ENCODE measurements around the gene FAM13B.

Gene FAM13B

GRCh38 chr5:138033907-138034306 lies 1.0 kb upstream of the FAM13B start:
- Histone ChIP-seq H2AFZ (ENCODE audit: low read length) (no peak overlapping the region), H4K20me1 (ENCODE audit: insufficient read depth, low read length) (no peaks in the 10 kb centered on the region), H3K4me1 (ENCODE audit: insufficient read depth, low read length, severe bottlenecking) (peaks cover 41% of the 10 kb centered on the region), H3K36me3 (ENCODE audit: insufficient read depth, low read length) (no peaks in the 10 kb centered on the region), H3K4me3 (ENCODE audit: low read depth, low read length, poor library complexity, severe bottlenecking) (peak overlapping the region; percentile 82), H3K27ac (ENCODE audit: low read depth, low read length, poor library complexity, severe bottlenecking) (no peak overlapping the region), H3K9ac (ENCODE audit: low read length) (peak overlapping the region; percentile 91), H3K9me2 (ENCODE audit: low read depth, low read length) (no peaks in the 10 kb centered on the region), H3K79me2 (ENCODE audit: insufficient read depth, low read length) (peaks cover 33% of the 10 kb centered on the region), H3K4me2 (ENCODE audit: low read length) (peak overlapping the region; percentile 98), H3K9me3 (ENCODE audit: low read length) (no peaks in the 10 kb centered on the region), H3K27me3 (ENCODE audit: insufficient read depth, low read length) (no peaks in the 10 kb centered on the region), H3F3A (ENCODE audit: insufficient read depth, low read length) (no peaks in the 10 kb centered on the region)
- TF ChIP-seq CTCF (IDR thresholded peaks at IDR 0.05; ENCODE audit: low read length) (no peak), EZH2 (IDR thresholded peaks at IDR 0.05; ENCODE audit: borderline replicate concordance, low read length) (no peak)

GRCh38 chr5:138033386-138033808 lies 518 bp upstream of the FAM13B start:
- H3K79me2 ChIP-seq (ENCODE audit: insufficient read depth, low read length): peaks cover 38% of the 10 kb centered on the region
- H3K27ac ChIP-seq (ENCODE audit: low read depth, low read length, poor library complexity, severe bottlenecking): peak overlapping the region; percentile 90
- TF ChIP-seq CTCF (IDR thresholded peaks at IDR 0.05; ENCODE audit: low read length) (no peak), EZH2 (IDR thresholded peaks at IDR 0.05; ENCODE audit: borderline replicate concordance, low read length) (no peak)
- peaks cover 46% of the 10 kb centered on the region for H3K4me1 ChIP-seq (ENCODE audit: insufficient read depth, low read length, severe bottlenecking)
- H3F3A ChIP-seq (ENCODE audit: insufficient read depth, low read length): no peaks in the 10 kb centered on the region
- peak overlapping the region; percentile 91 for H3K9ac ChIP-seq (ENCODE audit: low read length)
- no peaks in the 10 kb centered on the region for H3K9me3 ChIP-seq (ENCODE audit: low read length)
- H2AFZ ChIP-seq (ENCODE audit: low read length): peak overlapping the region; percentile 91; the same call in 1 of the 2 replicates
- H3K36me3 ChIP-seq (ENCODE audit: insufficient read depth, low read length): no peaks in the 10 kb centered on the region
- H4K20me1 ChIP-seq (ENCODE audit: insufficient read depth, low read length): no peaks in the 10 kb centered on the region
- H3K9me2 ChIP-seq (ENCODE audit: low read depth, low read length): no peaks in the 10 kb centered on the region
- peak overlapping the region; percentile 82 for H3K4me3 ChIP-seq (ENCODE audit: low read depth, low read length, poor library complexity, severe bottlenecking)
- H3K4me2 ChIP-seq (ENCODE audit: low read length): peak overlapping the region; percentile 98
- no peaks in the 10 kb centered on the region for H3K27me3 ChIP-seq (ENCODE audit: insufficient read depth, low read length)

GRCh38 chr5:138032028-138032571 lies 779 bp downstream of the FAM13B start:
- Histone ChIP-seq H3K9ac (ENCODE audit: low read length) (peak overlapping the region; percentile 91), H2AFZ (ENCODE audit: low read length) (no peak overlapping the region), H3K4me3 (ENCODE audit: low read depth, low read length, poor library complexity, severe bottlenecking) (peak overlapping the region; percentile 82)

More at GRCh38 chr5:138032028-138032571, 779 bp downstream of the FAM13B start:
- TF ChIP-seq CTCF (IDR thresholded peaks at IDR 0.05; ENCODE audit: low read length) (no peak), EZH2 (IDR thresholded peaks at IDR 0.05; ENCODE audit: borderline replicate concordance, low read length) (no peak)
- Histone ChIP-seq H3K4me1 (ENCODE audit: insufficient read depth, low read length, severe bottlenecking) (peaks cover 53% of the 10 kb centered on the region), H3K36me3 (ENCODE audit: insufficient read depth, low read length) (peaks cover 8% of the 10 kb centered on the region), H3K4me2 (ENCODE audit: low read length) (peak overlapping the region; percentile 98), H3K27me3 (ENCODE audit: insufficient read depth, low read length) (no peaks in the 10 kb centered on the region), H3F3A (ENCODE audit: insufficient read depth, low read length) (no peaks in the 10 kb centered on the region), H3K27ac (ENCODE audit: low read depth, low read length, poor library complexity, severe bottlenecking) (peak overlapping the region; percentile 90), H4K20me1 (ENCODE audit: insufficient read depth, low read length) (no peaks in the 10 kb centered on the region), H3K9me2 (ENCODE audit: low read depth, low read length) (no peaks in the 10 kb centered on the region), H3K79me2 (ENCODE audit: insufficient read depth, low read length) (peaks cover 51% of the 10 kb centered on the region), H3K9me3 (ENCODE audit: low read length) (0 out of 2 replicates have a peak, but pooled peaks cover 3% of the 10 kb centered on the region)

Data from OCI-LY1 (cell line).